Measurements from ENCODE around the gene GMPR.

The GMPR gene

DNA sequence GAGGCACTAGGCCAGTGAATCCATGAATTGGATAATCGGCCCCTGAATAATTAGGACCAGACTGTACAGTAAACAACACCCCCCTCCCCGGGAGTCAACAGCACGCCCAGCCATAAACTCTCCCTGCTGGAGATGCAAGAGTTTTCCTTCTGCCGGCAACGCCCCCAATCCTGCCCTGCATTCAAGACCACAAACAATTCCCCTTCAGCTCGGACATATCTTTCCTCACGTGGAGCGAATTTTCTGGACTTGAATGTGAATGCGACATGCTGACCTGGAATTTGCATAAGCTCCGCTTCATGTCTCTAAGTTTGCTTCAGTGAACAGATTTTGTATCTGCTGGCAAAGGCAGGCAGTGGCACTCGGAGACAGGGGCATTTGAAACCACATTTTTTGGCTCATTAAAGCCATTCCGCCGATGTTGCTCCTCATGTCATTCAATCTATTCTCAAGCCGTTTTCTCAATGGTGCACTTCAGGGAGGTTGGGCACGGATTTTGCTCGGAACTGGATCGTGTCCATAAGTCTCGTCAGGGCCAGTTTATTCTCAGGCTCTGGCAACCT, 38.0 kb upstream of the GMPR start:
- no peaks in the 10 kb centered on the region for H3K9me3 ChIP-seq (ENCODE audit: insufficient read depth, low read length)
- peak overlapping the region; percentile 86 for H3K27ac ChIP-seq (ENCODE audit: low read depth, low read length)
- peak overlapping the region; percentile 37 for H3K4me3 ChIP-seq (ENCODE audit: insufficient read depth, low read length, poor library complexity, severe bottlenecking)
- H3K9me2 ChIP-seq (replicated peaks; ENCODE audit: insufficient read depth, low read length): no peaks in the 10 kb centered on the region
- peaks cover 35% of the 10 kb centered on the region for H3F3A ChIP-seq (ENCODE audit: insufficient read depth)
- no peaks in the 10 kb centered on the region for H3K79me2 ChIP-seq (ENCODE audit: insufficient read depth, low read length)
- H3K27me3 ChIP-seq (ENCODE audit: low read length): no peaks in the 10 kb centered on the region
- peak overlapping the region; percentile 70 for H3K4me2 ChIP-seq (ENCODE audit: low read depth, low read length, poor library complexity, severe bottlenecking)
- H2AFZ ChIP-seq (ENCODE audit: low read depth, low read length, severe bottlenecking): peak overlapping the region; percentile 79
- H3K36me3 ChIP-seq (ENCODE audit: low read length): no peaks in the 10 kb centered on the region
- no peaks in the 10 kb centered on the region for H4K20me1 ChIP-seq (ENCODE audit: low read depth, low read length)
- TF ChIP-seq EZH2phosphoT487 (conservative IDR thresholded peaks at IDR 0.05; ENCODE audit: low read length): no peak
- peak overlapping the region; percentile 57 for H3K9ac ChIP-seq (ENCODE audit: low read length)

DNA sequence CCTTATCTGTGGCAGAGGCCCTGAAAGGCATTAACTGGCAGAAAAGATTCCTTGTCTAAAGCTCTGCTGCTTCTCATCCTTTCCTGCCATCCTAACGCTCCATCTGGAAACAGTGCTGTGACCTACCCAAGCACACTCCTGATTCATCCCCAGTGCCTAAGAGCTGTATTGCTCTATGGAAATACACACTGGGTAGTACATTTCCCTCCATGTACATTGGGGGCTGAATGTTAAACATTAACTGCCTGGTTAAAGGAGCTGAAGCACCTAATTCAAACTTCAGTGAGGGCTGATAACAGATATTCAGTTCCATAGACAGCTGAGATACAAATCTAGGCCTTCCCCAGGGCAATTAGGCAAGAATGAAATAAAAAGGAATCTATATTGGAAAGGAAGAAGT, 36.7 kb upstream of the GMPR start:
- Histone ChIP-seq H3K4me2 (ENCODE audit: low read depth, low read length, poor library complexity, severe bottlenecking) (no peak overlapping the region), H3K9ac (ENCODE audit: low read length) (no peak overlapping the region), H3K27ac (ENCODE audit: low read depth, low read length) (peak overlapping the region; percentile 86), H3K27me3 (ENCODE audit: low read length) (no peaks in the 10 kb centered on the region), H3F3A (ENCODE audit: insufficient read depth) (peaks cover 46% of the 10 kb centered on the region), H3K79me2 (ENCODE audit: insufficient read depth, low read length) (no peaks in the 10 kb centered on the region), H2AFZ (ENCODE audit: low read depth, low read length, severe bottlenecking) (peak overlapping the region; percentile 9), H3K36me3 (ENCODE audit: low read length) (no peaks in the 10 kb centered on the region), H3K9me3 (ENCODE audit: insufficient read depth, low read length) (no peaks in the 10 kb centered on the region), H4K20me1 (ENCODE audit: low read depth, low read length) (no peaks in the 10 kb centered on the region), H3K4me3 (ENCODE audit: insufficient read depth, low read length, poor library complexity, severe bottlenecking) (no peak overlapping the region), H3K9me2 (replicated peaks; ENCODE audit: insufficient read depth, low read length) (no peaks in the 10 kb centered on the region)
- no peak for TF ChIP-seq EZH2phosphoT487 (conservative IDR thresholded peaks at IDR 0.05; ENCODE audit: low read length)
- TF ChIP-seq, protein P1, sequence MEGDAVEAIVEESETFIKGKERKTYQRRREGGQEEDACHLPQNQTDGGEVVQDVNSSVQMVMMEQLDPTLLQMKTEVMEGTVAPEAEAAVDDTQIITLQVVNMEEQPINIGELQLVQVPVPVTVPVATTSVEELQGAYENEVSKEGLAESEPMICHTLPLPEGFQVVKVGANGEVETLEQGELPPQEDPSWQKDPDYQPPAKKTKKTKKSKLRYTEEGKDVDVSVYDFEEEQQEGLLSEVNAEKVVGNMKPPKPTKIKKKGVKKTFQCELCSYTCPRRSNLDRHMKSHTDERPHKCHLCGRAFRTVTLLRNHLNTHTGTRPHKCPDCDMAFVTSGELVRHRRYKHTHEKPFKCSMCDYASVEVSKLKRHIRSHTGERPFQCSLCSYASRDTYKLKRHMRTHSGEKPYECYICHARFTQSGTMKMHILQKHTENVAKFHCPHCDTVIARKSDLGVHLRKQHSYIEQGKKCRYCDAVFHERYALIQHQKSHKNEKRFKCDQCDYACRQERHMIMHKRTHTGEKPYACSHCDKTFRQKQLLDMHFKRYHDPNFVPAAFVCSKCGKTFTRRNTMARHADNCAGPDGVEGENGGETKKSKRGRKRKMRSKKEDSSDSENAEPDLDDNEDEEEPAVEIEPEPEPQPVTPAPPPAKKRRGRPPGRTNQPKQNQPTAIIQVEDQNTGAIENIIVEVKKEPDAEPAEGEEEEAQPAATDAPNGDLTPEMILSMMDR (IDR thresholded peaks at IDR 0.05; ENCODE audit: insufficient read depth, low read length, poor library complexity, severe bottlenecking): no peak

DNA sequence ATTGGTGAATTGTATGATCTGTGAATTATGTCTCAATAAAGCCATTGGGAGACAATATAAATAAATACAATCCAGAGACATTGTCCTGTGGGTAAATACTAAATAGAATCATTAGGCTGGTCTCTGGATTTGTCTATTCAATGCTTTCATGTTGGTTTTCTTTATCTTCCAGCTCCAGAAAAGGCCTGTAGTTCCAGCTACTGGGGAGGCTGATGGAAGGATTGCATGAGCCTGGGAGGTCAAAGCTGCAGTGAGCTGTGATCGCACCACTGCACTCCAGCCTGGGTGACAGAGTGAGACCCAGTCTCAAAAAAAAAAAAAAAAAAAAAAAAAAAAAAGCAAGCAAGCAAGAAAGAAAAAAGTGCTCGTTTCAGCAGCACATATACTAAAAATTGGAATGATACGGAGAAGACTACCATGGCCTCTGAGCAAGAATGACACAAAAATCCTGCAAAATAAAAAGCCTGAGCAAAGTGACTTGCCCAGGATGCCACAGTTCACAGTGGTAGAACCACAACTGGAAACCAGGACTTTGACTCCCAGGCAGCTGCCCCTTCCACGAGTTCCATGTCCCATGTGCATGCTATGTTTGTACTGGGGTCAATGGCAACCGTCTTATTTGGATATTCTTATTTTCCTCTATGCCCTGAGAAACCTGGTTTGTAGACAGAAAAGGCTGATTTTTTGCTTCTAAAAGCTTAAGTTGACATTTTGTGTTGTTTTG, 33.6 kb upstream of the GMPR start:
- Histone ChIP-seq H3K9me2 (replicated peaks; ENCODE audit: insufficient read depth, low read length) (no peaks in the 10 kb centered on the region), H3K9ac (ENCODE audit: low read length) (peak overlapping the region; percentile 48), H3K9me3 (ENCODE audit: insufficient read depth, low read length) (no peaks in the 10 kb centered on the region), H3K79me2 (ENCODE audit: insufficient read depth, low read length) (no peaks in the 10 kb centered on the region), H4K20me1 (ENCODE audit: low read depth, low read length) (no peaks in the 10 kb centered on the region), H3K27ac (ENCODE audit: low read depth, low read length) (peak overlapping the region; percentile 90), H3K36me3 (ENCODE audit: low read length) (no peaks in the 10 kb centered on the region), H3K27me3 (ENCODE audit: low read length) (no peaks in the 10 kb centered on the region), H3K4me3 (ENCODE audit: insufficient read depth, low read length, poor library complexity, severe bottlenecking) (peak overlapping the region; percentile 10), H2AFZ (ENCODE audit: low read depth, low read length, severe bottlenecking) (no peak overlapping the region), H3K4me2 (ENCODE audit: low read depth, low read length, poor library complexity, severe bottlenecking) (peak overlapping the region; percentile 55), H3F3A (ENCODE audit: insufficient read depth) (peaks cover 42% of the 10 kb centered on the region)
- no peak for TF ChIP-seq EZH2phosphoT487 (conservative IDR thresholded peaks at IDR 0.05; ENCODE audit: low read length)
- TF ChIP-seq, protein P1 (IDR thresholded peaks at IDR 0.05; ENCODE audit: insufficient read depth, low read length, poor library complexity, severe bottlenecking): no peak

Data from SU-DHL-6 (cell line).